Tibial nerve (tissue), 4 donors: ENCODE data around the gene COG5. TPM values are rescaled to one million over a fixed set of nuclear protein-coding genes. Genes with fewer than 3 reads are reported as not detected.
"Not testable (repeated sequence)": the region's sequence is repeated elsewhere in the genome, so short reads cannot be mapped to it uniquely, and the experiment has no call there.

ENCODE experiments used
- DNase-seq, 2 donors: peaks; one replicate each; pipeline ENCODE4 v3.0.0-alpha.2; 2019; ENCODE audit warnings: low spot score in 2 of 2
- H3K27ac ChIP-seq, 4 donors: fragments of 200-600 bp; sonication (generic) in 3 of 4; one replicate each; pipeline ENCODE4 v1.5.1; 2017 to 2019; ENCODE audit warnings: mild to moderate bottlenecking in 1 of 4
- H3K27me3 ChIP-seq, 2 donors: fragments of 200-600 bp; sonication (generic) in 1 of 2; one replicate each; pipeline versions ENCODE4 v1.5.1 to v1.6.0; 2017 to 2019
- H3K36me3 ChIP-seq, 3 donors: fragments of 200-600 bp; sonication (generic); one replicate each; pipeline ENCODE4 v1.5.1; 2018 to 2019
- H3K4me1 ChIP-seq, 4 donors: fragments of 200-600 bp; sonication (generic) in 3 of 4; one replicate each; pipeline ENCODE4 v1.5.1; 2017 to 2019
- H3K4me3 ChIP-seq, 4 donors: fragments of 200-600 bp; sonication (generic) in 3 of 4; one replicate each; pipeline ENCODE4 v1.5.1; 2017 to 2019; ENCODE audit warnings: mild to moderate bottlenecking in 1 of 4, moderate library complexity in 1 of 4
- H3K9me3 ChIP-seq, 4 donors: fragments of 200-600 bp; sonication (generic) in 3 of 4; one replicate each; pipeline ENCODE4 v1.5.1; 2017 to 2019
- CTCF ChIP-seq, 5 experiments: fragments of 200-600 bp in 3 of 5; fragments of 450-650 bp in 2 of 5; sonication (generic) in 3 of 5; IDR thresholded peaks; one replicate each; pipeline ENCODE4 v1.5.1; 2016 to 2019; ENCODE audit warnings: antibody characterized with exemption in 5 of 5, mild to moderate bottlenecking in 3 of 5, moderate library complexity in 2 of 5
- EP300 ChIP-seq, 2 donors: sonication (generic); formaldehyde crosslinking; IDR thresholded peaks; one replicate each; pipeline ENCODE4 v1.6.1; 2017; ENCODE audit warnings: antibody characterized with exemption in 2 of 2, mild to moderate bottlenecking in 1 of 2
- POLR2A ChIP-seq, 2 donors: fragments of 450-650 bp; IDR thresholded peaks; one replicate each; pipeline ENCODE4 v1.6.1; 2017; ENCODE audit warnings: antibody characterized with exemption in 2 of 2, mild to moderate bottlenecking in 2 of 2, moderate library complexity in 2 of 2
- WGBS, 2 donors: methylation state at CpG; one replicate each; pipeline ENCODE4 v1.1.5; 2018; 5-methylcytosine and 5-hydroxymethylcytosine counted together
- total RNA-seq, 4 donors: library from RNA; depleted of rRNA; stranded (reverse); fragments of >200 nt; gene quantifications; one replicate each; pipeline ENCODE4 v1.1.0, GENCODE V29; 2016

Gene COG5
- total RNA-seq, 4 donors from 2014 or later: 26.7 to 35.7 (median 32.6) TPM

DNA sequence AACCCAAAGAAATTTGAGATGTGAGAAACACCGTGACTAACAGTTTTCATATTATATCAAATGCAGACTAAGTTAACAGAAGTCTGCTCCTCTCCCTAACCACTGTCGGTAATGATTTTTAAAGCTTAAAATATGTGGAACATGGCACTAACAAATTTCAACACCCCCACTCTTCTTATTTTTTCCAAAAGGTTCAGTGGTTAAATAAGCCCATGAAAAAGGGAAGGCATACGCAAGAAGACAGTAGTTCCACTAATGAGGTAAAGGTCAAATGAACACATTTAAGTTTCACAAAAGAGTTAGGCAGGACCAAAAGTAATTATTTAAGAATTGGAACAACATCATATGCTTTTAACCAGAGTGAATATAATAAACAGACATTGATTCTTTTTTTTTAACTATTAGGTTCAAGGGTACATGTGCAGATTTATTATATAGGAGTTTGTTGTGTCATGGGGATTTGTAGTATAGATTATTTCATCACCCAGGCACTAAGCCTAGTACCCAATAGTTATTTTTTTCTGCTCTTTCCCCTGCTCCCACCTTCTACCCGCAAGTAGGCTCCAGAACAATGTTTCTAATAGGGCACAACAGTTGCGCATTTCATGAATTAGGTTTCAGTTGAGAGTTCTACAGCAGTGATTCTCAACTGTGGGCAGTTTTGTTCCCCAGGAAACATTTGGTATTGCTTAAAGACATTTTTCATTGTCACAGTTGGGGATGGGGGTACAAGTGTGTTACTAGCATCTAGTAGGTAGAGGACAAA is 315.0 kb downstream of the COG5 start:
- no peak overlapping the region for H3K27ac ChIP-seq
- no peak for DNase-seq
- H3K36me3 ChIP-seq: peaks cover 0 to 47% (median 0%) of the 10 kb centered on the region in 3 donors
- H3K4me3 ChIP-seq: no peak overlapping the region
- no peak for TF ChIP-seq EP300 (IDR thresholded peaks at IDR 0.05)
- TF ChIP-seq CTCF (IDR thresholded peaks at IDR 0.05): no peak
- no peak for TF ChIP-seq POLR2A (IDR thresholded peaks at IDR 0.05)
- H3K4me1 ChIP-seq: no peaks in the 10 kb centered on the region
- WGBS, 2 donors: 95 to 97% methylated on average over 5 of the region's 5 CpGs
- peaks cover 0 to 22% (median 5%) of the 10 kb centered on the region in 4 donors for H3K9me3 ChIP-seq
- H3K27me3 ChIP-seq: no peaks in the 10 kb centered on the region

DNA sequence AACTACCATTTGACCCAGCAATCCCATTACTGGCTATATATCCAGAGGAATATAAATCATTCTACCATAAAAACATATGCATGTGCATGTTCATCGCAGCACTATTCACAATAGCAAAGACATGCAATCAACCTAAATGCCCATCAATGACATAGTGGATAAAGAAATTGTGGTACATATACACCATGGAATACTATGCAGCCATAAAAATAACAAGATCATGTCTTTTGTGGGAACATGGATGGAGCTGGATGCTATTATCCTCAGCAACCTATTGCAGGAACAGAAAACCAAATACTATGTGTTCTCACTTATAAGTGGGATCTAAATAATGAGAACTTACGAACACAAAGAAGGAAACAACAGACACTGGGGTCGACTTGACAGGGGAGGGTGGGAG is 316.9 kb downstream of the COG5 start:
- 95 to 99% methylated on average over 3 of the region's 3 CpGs for WGBS, 2 donors
- DNase-seq, H3K4me1 ChIP-seq, H3K27ac ChIP-seq, H3K4me3 ChIP-seq, H3K27me3 ChIP-seq: not testable (repeated sequence)
- H3K9me3 ChIP-seq: peaks cover 0 to 22% (median 5%) of the 10 kb centered on the region in 4 donors
- peaks cover 0 to 49% (median 0%) of the 10 kb centered on the region in 3 donors for H3K36me3 ChIP-seq

GRCh38 chr7:107244613-107245012 is 319.1 kb downstream of the COG5 start:
- Histone ChIP-seq H3K36me3 (peaks cover 0 to 49% (median 0%) of the 10 kb centered on the region in 3 donors), H3K4me1 (no peaks in the 10 kb centered on the region), H3K27ac (no peak overlapping the region), H3K9me3 (peaks cover 0 to 22% (median 5%) of the 10 kb centered on the region in 4 donors), H3K27me3 (no peaks in the 10 kb centered on the region), H3K4me3 (no peak overlapping the region)
- 95 to 100% methylated on average over 2 of the region's 2 CpGs for WGBS, 2 donors
- DNase-seq: no peak
- TF ChIP-seq POLR2A (IDR thresholded peaks at IDR 0.05) (no peak), EP300 (IDR thresholded peaks at IDR 0.05) (no peak), CTCF (IDR thresholded peaks at IDR 0.05) (no peak)

DNA sequence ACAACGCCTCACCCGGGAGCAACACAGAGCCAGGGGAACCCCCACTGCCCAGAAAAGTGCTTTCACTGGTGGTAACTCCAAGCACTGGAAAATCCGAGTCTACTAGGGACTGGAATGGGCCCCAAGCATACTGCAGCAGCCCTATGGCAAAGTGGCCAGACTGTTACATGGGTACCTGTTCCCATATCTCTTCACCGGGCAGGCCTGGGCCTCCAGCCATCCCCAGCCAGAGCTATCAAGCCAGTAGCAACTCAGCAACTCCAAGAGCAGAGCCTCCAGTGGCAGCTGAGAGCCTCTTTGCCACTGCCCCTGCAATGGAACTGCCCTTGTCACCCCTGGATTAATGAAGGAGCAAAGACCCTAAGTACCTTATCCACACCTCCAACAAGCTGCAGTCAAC is 321.5 kb downstream of the COG5 start:
- no peaks in the 10 kb centered on the region for H3K27me3 ChIP-seq
- no peak overlapping the region for H3K27ac ChIP-seq
- no peak overlapping the region for H3K4me3 ChIP-seq
- TF ChIP-seq CTCF (IDR thresholded peaks at IDR 0.05) (no peak), POLR2A (IDR thresholded peaks at IDR 0.05) (no peak), EP300 (IDR thresholded peaks at IDR 0.05) (no peak)
- WGBS, 2 donors: 96 to 97% methylated on average over 3 to 4 of the region's 4 CpGs
- no peaks in the 10 kb centered on the region for H3K4me1 ChIP-seq
- peaks cover 0 to 22% (median 5%) of the 10 kb centered on the region in 4 donors for H3K9me3 ChIP-seq
- no peak for DNase-seq
- H3K36me3 ChIP-seq: peaks cover 0 to 37% (median 0%) of the 10 kb centered on the region in 3 donors

DNA sequence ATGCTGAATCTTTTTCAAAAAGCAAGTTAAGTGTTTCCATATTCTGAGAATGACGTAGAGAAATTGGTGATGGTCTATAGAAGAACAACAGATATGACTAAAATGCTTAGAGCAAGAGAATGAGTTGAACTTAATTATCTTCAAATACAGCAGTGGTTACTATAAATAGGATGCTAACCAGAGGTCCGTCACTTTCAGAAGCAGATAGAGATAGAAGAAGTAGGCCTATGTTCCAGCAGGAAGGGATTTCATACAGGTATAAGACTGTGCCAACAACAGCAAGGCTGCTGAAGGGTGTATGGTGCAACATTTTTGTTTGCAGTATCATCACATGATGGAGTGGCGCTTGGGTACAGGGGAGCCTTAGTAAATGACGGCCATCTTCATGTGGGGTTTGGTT is 326.3 kb downstream of the COG5 start:
- Histone ChIP-seq H3K4me3 (no peak overlapping the region), H3K9me3 (no peaks in the 10 kb centered on the region), H3K4me1 (no peaks in the 10 kb centered on the region), H3K27me3 (no peaks in the 10 kb centered on the region), H3K36me3 (peaks cover 0 to 9% (median 0%) of the 10 kb centered on the region in 3 donors), H3K27ac (no peak overlapping the region)
- TF ChIP-seq EP300 (IDR thresholded peaks at IDR 0.05) (no peak), POLR2A (IDR thresholded peaks at IDR 0.05) (no peak), CTCF (IDR thresholded peaks at IDR 0.05) (no peak)
- no peak for DNase-seq
- WGBS, 2 donors: 89% methylated on average over 4 of the region's 4 CpGs
